GM19397 (cell line): ENCODE results near the gene ZMIZ1.

Experiments used
- ATAC-seq: cut with Tn5 transposase; IDR thresholded peaks from one replicate; pipeline ENCODE4 v1.9.1; 2021; ENCODE audit warnings: mild to moderate bottlenecking, moderate library complexity; ENCODE audit not compliant: unreplicated experiment

ZMIZ1 gene

DNA sequence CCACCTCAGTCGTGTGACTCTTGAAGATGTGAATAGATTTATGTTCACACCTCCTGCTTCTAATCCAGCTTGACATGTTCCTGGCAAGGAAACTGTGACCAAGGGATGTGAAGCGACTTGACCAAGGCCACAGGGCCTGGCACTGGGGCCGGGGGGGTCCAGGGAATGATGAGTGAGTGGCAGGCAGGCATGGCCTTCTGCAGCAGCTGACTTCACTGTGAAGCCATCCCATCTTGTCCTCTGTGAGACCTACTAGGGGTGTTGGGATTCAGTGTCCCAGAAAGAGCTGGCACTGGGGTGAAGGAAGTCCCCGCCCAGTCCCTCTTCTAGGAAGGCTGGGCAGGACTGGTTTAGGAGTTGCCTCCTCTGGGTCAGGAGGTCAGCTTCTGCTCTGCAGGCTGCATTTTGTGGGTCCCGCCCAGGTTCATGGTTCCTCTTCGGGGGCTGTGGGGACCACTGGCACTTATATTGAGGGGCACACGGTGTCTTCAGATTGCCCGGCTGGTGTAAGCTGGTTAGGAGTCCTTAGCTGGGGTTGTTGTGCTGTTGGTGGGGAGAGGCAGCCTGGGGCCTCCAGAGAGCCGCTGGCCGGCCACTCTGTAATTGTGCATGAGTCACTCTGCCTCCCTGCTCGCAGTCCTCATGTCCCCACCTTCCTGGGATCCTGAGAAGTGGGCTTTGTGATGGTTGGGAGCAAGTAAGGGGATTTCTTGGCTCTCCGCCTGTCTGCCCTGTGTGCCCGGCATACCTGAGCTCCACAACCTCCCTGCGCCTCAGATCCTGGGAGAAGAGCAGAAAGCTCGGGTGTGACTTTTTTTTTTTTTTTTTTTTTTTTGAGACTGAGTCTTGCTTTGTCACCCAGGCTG lies 11.0 kb downstream of the ZMIZ1 start:
- ATAC-seq, result no peak

DNA sequence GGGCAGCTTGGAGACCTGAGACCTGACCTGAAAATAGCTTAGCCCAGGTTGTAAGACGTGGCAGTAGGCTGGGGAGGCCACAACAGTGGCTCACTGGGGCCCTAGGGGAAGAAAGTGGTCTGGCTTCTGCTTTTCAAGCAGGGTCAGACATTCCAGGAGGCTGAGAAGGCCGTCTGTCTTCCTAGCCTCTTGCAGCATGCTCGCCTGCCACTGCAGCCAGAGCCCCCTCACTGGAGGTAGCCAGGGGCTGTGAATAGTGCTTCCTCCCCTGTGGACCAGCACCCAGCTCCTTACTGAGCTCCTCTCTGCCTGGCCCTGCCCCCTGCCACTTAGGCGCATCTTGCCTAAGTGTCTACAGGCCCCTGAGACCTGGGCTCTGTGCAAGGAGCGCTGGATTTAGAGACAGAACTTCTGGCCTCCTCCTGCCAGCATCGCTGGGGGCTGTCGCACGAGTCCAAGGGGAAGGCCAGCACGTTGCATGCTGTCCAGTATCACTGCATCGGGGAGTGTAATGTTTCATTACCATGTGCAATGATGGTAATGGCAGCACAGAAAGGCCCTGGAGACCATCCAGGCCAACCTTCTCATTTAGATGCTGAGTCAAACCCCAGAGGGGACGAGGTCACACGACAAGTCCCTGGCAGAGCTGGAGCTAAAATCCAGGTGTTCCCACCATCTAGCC lies 12.7 kb downstream of the ZMIZ1 start:
- ATAC-seq, result no peak

DNA sequence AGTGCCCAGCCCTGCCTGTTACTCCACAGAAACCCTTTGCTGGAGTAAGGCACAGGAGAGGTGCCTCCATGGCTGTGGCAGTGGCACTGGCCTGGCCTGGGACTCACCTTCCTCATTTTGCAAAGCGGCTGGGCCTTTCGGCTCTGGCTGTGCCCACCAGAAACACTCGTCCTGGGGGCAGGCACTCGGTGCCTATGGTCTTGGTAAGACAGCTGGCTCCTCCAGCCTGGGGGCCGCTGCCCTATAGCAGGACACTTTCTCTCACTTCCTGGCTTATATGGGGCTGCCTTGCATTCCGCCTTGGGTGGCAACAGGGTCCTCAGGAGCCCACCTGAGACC lies 13.2 kb downstream of the ZMIZ1 start:
- ATAC-seq, result no peak

DNA sequence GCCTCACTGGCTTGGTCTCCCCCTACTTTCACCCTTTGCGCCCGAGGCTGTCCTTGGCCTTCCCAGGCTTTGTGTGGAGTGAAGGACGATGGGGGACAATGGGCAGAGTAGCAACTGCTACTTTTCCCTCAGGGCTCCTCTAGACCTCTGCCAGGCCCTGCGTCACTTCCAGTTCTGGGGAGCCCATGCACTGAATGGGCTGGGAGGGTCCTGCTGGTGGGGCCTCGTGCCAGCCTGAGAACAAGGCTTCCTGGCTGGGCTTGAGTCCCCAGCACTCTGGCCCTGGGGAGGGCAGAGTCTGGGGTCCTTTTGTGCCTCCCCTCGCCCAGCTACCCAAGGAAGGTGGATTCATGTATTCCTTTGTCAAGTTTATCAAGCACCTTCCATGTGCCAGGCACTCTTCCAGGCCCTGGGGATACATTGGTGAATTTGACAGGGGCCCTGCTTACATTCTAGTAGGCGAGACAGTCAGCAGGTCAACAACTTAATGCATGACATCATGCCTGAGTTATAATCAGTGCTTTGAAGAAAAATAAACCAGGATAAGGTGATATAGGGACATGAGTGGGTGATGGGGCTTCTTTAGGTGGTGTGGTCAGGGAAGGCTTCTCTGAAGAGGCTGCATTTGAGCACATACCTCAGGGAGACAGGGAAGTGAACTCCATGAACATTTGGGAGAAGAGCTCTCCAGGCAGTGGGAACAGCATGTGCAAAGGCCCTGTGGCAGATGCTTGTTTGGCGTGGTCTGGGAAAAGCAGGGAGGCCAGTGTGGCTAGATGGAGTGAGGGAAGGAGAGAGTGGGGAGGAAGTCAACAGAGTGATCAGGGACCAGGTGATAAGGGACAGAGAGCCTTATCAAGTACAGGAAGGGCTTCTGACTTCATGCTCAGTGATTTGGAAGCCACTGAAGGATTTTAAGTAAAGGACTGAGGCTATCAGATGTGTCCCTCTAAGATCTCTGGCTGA lies 14.1 kb downstream of the ZMIZ1 start:
- ATAC-seq, result no peak

DNA sequence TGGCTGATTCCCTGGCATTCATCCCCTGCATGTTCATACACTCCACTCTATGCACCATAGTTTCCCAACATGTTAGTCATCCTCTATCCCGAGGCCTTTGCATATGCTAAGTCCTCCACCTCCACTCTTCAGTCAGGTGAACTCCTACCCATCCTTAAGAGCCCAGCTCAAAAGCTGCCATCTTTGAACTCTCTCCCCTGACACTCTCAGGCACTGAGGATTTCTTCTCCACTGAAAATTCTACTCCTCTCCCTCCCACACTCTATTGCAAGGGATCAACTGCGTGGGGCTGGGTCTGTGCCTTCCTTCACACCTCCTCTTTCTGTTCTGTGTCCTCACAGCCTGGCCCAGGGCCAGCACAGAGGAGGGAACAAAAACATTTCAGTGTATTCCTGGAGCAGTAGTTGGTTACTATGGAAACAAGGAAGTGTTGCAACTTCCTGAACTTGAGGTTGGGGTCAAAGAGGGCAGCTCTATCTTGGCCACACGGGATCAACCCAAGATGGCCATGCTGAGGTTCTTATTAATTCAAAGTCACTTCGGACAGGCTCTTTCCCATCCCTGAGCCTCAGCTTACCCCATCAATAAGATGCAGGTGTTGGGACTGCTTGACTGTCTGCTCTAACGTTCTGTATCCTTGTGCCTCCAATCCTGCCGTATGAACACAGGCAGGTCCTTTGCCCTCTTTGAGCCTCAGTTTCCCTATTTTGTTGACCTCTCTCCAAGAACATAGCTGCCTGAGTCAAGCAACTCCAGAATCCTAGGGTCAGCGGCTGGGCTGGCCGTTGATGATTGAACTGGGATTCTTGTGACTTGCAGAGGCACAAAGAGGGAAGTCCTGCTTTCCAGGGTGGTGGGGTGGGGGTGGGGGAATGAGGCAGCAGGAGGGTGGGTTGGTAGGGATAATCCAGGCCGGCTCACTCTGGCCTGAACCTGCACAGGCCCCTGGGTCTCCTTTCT lies 15.5 kb downstream of the ZMIZ1 start:
- no peak for ATAC-seq

DNA sequence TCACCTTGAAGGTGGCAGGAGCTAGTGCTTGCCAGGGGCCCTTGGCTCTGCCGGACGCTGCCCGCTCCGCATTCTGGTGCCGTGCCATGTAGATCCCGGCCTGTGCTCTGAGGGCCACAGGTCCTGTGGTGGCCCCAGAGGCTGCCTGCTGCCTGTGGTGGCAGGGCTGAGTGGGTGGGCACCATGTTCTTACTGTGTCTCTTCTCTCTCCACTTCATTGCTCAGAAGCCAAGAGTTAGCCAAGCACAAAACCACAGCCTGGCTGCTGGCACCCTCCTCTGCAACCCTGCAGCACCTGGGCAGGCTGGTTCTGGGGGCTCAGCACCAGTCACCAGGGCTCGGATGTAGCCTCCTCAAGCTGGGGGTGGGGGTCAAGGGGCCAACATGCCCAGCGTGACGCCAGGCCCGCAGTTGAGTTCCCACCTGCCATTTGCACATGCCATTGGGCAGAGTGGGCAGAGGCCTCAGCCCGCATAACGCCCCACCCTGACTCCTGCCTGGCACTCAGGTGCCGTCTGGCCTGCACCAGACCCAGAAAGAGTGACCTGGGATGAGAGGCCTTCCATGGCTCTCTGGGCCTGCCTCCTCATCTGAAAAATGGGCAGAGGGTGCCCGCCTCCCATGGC lies 16.3 kb downstream of the ZMIZ1 start:
- peak; percentile 50 for ATAC-seq

DNA sequence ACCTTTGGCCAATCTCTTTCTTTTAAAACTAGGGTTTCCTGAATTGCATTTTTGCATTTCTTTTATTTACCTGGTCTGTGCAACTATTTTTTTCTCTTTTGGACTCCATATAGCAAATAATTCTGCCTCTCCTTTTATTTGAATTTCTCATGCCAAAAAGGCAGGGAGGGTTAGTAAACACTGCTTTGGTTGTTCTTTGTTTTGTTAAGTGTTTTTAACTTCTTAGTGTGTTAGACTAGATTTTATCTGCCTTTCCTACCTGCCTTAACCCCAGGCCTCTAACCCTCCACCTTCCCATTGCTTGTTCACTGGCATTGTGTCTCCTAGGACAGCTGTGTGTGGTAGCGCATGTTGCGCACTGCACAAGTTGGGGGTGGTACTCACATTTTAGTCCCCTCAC lies 18.1 kb downstream of the ZMIZ1 start:
- no peak for ATAC-seq

DNA sequence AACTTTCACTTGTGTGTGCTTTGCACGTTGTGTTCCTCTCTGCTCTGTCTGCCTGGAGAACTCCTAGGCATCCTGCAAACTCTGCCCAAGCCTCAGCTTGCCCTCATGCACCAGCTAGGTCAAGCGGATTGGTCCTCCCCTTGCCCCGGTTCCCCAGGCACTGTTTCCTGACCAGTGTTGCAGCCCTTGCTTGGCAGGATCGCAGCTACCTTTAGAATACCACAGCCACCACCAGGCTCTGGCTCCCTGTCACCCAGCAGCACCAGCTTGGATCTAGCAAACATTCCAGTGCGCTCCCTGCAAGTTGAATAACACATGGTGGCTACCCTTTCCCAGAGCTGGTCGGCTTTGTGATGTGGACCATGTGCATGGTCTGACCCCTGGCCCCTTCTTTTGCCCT lies 19.0 kb downstream of the ZMIZ1 start:
- ATAC-seq, result no peak

DNA sequence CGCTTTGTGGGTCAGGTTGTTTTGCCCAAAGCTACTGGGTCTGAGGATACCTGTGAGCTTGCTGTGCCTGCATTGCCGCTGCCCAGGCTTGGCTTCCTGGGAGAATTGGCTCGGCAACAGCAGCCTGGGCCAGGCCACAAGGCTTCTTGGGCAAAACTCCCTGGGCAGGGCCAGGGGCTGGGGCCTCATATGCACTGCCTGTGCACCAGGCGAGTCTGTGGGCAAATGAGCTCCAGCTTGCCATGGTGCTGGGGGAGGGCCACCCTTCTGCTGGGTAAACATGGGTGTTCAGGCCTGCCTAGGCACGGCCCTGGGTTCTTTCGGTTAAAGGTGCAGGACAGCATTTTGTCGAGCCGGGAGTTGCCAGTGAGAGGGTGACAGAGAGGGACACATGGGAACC lies 19.4 kb downstream of the ZMIZ1 start:
- ATAC-seq, result no peak

DNA sequence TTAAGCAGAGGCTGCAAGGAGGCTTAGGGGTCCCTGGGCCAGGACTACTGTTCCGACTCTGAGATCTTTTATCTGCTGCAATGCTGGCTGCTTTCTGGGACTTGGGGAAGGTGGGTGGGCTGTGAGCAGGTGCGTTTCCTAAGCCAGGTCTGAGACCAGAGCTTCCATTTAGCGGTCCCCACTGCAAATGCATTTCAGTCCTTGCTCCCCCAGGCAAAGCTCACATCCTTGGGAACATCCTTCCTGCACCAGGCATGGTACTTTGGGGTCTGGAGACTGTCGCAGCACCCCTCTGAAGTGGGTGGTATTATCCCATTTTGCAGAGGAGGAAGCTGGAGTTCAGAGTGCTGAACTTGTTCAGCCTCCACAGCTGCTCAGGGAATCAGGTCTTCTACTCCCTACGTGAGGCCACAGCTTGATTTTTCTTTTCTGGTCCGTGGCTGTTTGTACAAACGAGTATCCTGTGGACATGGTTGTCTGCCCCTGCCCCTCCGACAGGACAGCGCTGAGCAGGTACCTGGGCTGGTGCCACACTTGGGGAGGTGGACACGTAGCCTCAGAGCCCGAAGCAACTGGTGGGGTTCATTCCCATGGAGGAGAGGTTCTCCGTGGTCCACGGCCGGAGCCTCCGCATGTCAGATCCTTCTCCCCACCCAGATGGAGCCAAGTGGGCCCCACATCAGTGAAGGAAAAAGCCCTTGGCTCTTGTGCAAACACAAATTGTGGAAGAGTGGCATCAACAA lies 20.0 kb downstream of the ZMIZ1 start:
- no peak for ATAC-seq

DNA sequence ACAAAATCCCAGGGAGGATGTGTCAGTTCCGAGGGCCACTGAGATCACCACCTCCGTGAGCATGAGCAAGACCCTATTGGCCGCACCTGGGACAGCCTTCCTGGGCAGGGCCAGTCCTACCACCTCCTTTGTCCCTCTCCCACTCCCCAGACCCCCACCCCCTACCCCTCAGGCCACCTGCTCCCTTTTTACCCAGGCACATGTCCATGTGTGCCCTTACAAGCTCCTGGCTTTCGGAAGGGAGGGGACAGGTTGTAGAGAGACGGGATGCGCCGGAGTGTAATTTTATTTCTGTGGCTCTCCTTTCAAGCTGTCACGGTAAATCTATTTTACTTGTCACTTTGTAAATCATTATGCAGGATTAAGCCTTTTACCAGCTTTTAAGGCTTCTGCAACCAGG lies 20.9 kb downstream of the ZMIZ1 start:
- no peak for ATAC-seq

DNA sequence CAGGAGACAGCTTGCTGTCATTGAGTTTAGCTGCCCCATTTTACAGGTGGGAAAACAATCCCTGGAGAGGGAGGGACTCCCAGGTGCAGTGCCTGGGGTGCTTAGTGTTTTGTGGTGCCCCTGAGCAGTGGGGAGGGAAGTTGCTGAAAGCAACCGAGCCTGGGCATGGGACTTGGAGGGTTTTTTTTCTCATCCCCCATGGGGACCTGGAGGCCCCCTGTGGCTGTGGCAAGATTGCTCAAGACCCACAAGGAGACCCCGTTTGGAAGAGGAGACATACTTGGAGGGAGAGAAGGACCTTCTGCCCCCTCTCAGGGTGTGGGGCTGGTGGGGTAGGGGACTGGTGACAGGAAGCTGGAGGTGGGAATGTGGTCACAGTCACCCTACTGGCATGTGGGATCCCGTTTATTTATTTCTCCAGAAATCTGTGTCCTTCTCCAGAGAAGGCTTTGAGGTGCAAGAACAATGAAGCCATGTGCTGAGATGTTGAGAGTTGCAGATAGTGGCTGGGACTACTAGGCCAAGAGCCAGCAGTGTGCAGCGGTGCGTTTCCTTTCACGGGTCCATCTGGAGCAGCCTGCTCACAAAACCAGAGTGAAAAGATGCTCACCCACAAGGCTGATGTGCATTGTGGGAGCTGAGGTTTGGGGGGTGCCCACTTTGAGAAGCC lies 21.5 kb downstream of the ZMIZ1 start:
- no peak for ATAC-seq

DNA sequence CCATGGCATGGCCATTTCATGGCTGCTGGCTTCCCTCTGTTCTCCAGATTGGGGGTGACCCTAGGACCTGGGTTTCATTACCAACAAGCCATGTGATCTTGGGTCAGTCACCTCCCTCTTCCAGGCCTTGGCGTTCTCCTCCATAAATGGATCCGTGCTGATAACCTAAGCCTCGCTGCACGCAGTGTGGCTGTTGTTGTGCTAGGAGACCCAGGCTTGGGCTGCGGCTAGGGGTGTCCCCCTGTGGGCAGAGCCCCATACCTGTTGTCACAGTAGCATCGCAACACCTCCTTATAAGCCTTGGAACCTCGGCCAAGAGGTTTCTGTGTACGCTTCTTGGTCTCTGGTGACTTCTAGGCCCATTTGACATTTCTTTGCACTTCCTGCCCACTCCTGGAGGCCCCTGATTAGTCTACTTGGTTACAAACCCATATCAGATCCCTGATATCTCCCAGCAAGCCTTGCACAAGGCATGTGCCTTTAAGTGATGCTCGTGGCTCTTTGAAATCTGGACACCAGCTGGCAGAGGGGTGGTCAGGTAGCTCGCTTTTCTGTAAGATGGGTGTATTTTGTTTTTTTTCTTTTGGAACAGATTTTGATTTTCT lies 23.6 kb downstream of the ZMIZ1 start:
- no peak for ATAC-seq

DNA sequence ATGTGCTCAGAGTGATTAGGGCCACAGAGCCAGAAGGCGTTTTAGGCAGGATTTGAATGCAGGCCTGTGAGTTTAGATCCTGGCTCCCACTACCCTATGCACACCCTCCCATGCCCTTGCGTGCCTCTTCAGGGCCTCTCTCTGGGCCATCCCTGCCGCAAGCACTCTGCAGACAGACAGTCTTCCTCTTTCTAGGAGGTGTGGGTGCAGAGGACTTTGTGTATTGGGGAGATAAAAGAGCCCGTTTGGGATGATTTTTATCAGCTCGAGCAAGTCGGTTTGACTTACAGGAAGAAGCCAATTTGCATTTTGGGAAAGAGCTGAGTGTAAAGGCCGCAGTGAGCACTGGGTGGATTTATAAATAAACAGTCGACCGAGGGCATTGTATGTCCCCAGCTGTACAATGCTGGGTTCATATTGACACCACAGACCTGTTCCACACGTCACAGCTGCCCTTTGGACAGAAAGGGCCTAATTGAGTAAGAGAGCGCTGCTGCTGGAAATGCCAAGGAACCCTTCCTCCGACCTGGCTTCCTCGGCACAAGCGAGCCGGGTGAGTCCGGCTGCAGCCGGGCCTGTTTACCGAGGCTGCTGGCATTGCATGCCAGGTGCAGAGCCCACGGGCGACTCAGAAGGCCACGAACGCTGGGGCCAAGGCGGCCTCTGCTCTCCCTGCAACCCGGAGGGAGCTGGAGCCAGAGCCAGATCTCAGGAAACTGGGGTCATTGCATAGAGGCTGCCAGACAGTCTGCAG lies 25.1 kb downstream of the ZMIZ1 start:
- ATAC-seq, result no peak

DNA sequence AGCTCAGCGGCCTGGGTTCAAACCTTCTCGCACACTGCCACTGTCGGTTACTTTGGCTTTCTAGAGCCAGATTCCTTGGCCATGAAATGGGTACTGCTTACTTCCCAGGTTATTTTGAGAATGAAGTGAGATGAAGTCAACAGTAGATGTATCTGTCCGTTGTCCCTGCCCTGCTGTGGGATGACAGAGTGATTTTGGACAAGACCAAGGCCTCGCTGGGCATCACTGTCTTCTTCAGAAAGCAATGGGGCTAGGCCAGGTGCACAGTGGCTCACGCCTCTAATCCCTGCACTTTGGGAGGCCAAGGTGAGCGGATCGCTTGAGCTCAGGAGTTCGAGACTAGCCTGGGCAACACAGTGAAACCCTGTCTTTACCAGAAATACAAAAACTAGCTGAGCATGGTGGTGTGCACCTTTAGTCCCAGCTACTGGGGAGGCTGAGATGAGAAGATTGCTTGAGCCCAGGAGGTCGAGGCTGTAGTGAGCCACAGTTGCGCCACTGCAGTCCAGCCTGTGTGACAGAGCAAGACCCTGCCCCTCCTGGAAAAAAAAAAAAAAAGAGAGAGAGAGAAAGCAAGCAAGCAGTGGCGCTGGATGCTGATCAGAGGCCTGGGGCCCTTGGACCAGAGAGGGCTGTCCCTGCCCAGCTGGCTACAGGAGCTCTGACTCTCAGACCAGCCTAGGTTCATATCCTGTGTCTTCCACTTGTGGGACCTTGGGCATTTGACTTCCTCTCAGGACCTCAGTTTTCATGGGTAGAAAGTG lies 25.8 kb downstream of the ZMIZ1 start:
- no peak for ATAC-seq

DNA sequence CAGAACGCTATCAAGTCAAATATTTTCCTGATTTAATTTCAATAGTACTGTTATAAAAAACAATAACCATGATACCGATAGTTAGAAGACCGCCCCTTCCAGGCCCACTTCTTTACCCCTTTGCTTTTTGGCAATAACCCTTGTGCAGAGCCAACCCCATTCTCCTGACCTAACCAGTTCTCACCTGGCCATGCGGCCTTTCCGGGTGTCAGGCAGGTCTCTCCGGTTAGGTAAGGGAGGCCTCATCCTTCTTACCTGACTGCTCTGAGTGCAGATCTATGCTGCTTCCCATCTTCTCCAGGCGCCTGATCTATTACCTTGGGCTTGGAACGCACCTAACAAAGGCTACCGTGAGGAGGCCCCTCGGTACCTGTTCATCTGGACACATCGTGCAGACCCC lies 26.6 kb downstream of the ZMIZ1 start:
- no peak for ATAC-seq

DNA sequence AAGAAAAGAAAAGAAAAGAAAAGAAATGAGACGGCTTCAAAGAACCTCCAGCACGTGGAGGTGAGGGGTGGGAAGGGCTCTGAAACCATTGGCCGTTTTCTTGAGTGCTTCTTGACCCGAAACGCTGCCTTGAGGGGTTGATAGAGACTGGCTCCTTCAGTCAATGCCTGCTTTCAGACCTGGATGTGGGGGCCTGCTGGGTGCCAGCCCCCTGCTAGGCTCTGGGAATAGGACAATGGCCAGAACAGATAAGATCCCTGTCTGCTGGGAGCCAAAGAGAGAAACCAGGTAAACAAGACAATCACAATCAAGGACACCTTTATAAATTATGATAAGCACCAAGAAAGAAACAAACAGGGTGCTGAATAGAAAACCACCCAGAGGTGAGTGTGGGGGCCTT lies 27.7 kb downstream of the ZMIZ1 start:
- no peak for ATAC-seq
